ENCODE data around the gene KPNA1. TPM values are rescaled to one million over a fixed set of nuclear protein-coding genes. Genes with fewer than 3 reads are reported as not detected.

KPNA1 gene
- total and polyA plus RNA-seq, 2 of the 13 experiments (the other 11 are each of a cell fraction or from before 2014, with no cell fraction given) = 15.4 to 30.0 TPM

GRCh38 chr3:122464659-122465058 is 50.1 kb downstream of the KPNA1 start (continued):
- TF ChIP-seq ZNF570 (CRISPR knock-in tag; IDR thresholded peaks at IDR 0.05; ENCODE audit: borderline replicate concordance) (no peak), MIER3 (CRISPR knock-in tag; IDR thresholded peaks at IDR 0.05; ENCODE audit: borderline replicate concordance) (no peak), AGO2 (optimal IDR thresholded peaks at IDR 0.05; ENCODE audit: low read depth, low read length) (no peak), HOMEZ (CRISPR knock-in tag; IDR thresholded peaks at IDR 0.05; ENCODE audit: low read depth) (no peak), ZSCAN25 (CRISPR knock-in tag; IDR thresholded peaks at IDR 0.05) (no peak)

- intact Hi-C loops (cut with micrococcal nuclease; ENCODE audit: unreplicated experiment) = no loop called here
- Histone ChIP-seq H3K9ac (ENCODE audit: insufficient read depth, low read depth, low read length) (no peak overlapping the region), H4K20me1 (ENCODE audit: insufficient read depth, low read length) (no peaks in the 10 kb centered on the region), H3K4me1 (ENCODE audit: insufficient read depth, low read length) (no peaks in the 10 kb centered on the region), H3K27me3 (ENCODE audit: control insufficient read depth in 1 of 2, insufficient read depth in 2 of 2, low read length in 2 of 2) (no peaks in the 10 kb centered on the region), H3K27ac (ENCODE audit: extremely low read length, insufficient read depth, low read length) (no peak overlapping the region), H3K9me3 (ENCODE audit: low read length) (no peaks in the 10 kb centered on the region), H3K4me3 (replicated peaks in 1 of 3; ENCODE audit: insufficient read depth in 1 of 3, low read depth in 2 of 3, low read length in 3 of 3) (no peak overlapping the region), H2AFZ (ENCODE audit: low read length) (no peak overlapping the region), H3K4me2 (ENCODE audit: low read depth, low read length) (no peak overlapping the region), H3K36me3 (replicated peaks in 1 of 2; ENCODE audit: control insufficient read depth in 1 of 2, insufficient read depth in 2 of 2, low read length in 2 of 2) (peaks cover 8 to 46% of the 10 kb centered on the region in 2 experiments; a peak in 4 of 5 replicates), H3K79me2 (ENCODE audit: insufficient read depth, low read length) (no peaks in the 10 kb centered on the region)
- no peak for FAIRE-seq
- 98% methylated on average over 1 of the region's 1 CpG for WGBS (ENCODE audit: low lambda C conversion rate)
- ChIA-PET POLR2A (no interaction called here), CTCF (ENCODE audit: low intra/inter-chr PET ratio, low total read pairs) (no interaction called here)
- ATAC-seq = no peak
- DNase-seq (ENCODE audit: low spot score) = no peak
- in situ Hi-C loops (cut with HindIII; ENCODE audit: extremely low pct_ligation_motif_present, low pct_unique_long_range_greater_than_20kb) = no loop called here
- no TSS peak for BruUV-seq (replicated peaks)
- TF ChIP-seq KDM3A (CRISPR knock-in tag; IDR thresholded peaks at IDR 0.05; ENCODE audit: low read depth) = no peak
- no peak for TF ChIP-seq ARNT (IDR thresholded peaks at IDR 0.05)
- no peak for TF ChIP-seq RNF219 (CRISPR knock-in tag; IDR thresholded peaks at IDR 0.05)
- no peak for TF ChIP-seq ZNF7 (CRISPR knock-in tag; IDR thresholded peaks at IDR 0.05)
- TF ChIP-seq CEBPZ (IDR thresholded peaks at IDR 0.05; ENCODE audit: low read length) = no peak
- no peak for TF ChIP-seq ZNF629 (CRISPR knock-in tag; conservative IDR thresholded peaks at IDR 0.05)
- no peak for TF ChIP-seq SRF (IDR thresholded peaks at IDR 0.05; ENCODE audit: low read depth, low read length)
- TF ChIP-seq STAG1 (CRISPR knock-in tag; IDR thresholded peaks at IDR 0.05) = no peak
- TF ChIP-seq ZNF878 (CRISPR knock-in tag; IDR thresholded peaks at IDR 0.05) = no peak
- no peak for TF ChIP-seq ZNF274 (CRISPR knock-in tag; IDR thresholded peaks at IDR 0.05)
- no peak for TF ChIP-seq ZNF597 (CRISPR knock-in tag; IDR thresholded peaks at IDR 0.05)
- TF ChIP-seq NFIC (IDR thresholded peaks at IDR 0.05; ENCODE audit: low read length) = no peak
- TF ChIP-seq ZNF546 (CRISPR knock-in tag; conservative IDR thresholded peaks at IDR 0.05) = no peak
Observed at GRCh38 chr3:122462406-122462805, 52.3 kb downstream of the KPNA1 start.

Data from HepG2 (cell line).